ENCODE results near the gene TP53BP2. TPM values are rescaled to one million over a fixed set of nuclear protein-coding genes. Genes with fewer than 3 reads are reported as not detected.

The TP53BP2 gene
- polyA plus RNA-seq, 1 donor from 2014 or later = 25.2 TPM

- TF ChIP-seq SMC3 (conservative IDR thresholded peaks at IDR 0.05; ENCODE audit: poor library complexity) (no peak), RAD21 (conservative IDR thresholded peaks at IDR 0.05) (no peak), REST (IDR thresholded peaks at IDR 0.05; ENCODE audit: borderline replicate concordance) (no peak), MXI1 (conservative IDR thresholded peaks at IDR 0.05; ENCODE audit: poor library complexity, severe bottlenecking) (no peak), CTCF (IDR thresholded peaks at IDR 0.05; ENCODE audit: poor library complexity, severe bottlenecking) (no peak), EZH2 (IDR thresholded peaks at IDR 0.05; ENCODE audit: borderline replicate concordance, insufficient read depth, low read length, poor library complexity, severe bottlenecking) (no peak)
- no peak overlapping the region for H3K4me2 ChIP-seq (ENCODE audit: low read length)
- no peak overlapping the region for H2AFZ ChIP-seq (ENCODE audit: low read depth, low read length)
- H3K4me3 ChIP-seq (ENCODE audit: low read length) = no peak overlapping the region
- no peaks in the 10 kb centered on the region for H3K27me3 ChIP-seq (ENCODE audit: insufficient read depth, low read depth, low read length)
- H3F3A ChIP-seq (ENCODE audit: insufficient read depth, low read length, poor library complexity, severe bottlenecking) = no peaks in the 10 kb centered on the region
- H3K9ac ChIP-seq (ENCODE audit: low read length) = no peak overlapping the region
- H3K9me2 ChIP-seq (ENCODE audit: insufficient read depth, low read length) = no peaks in the 10 kb centered on the region
- no peaks in the 10 kb centered on the region for H4K20me1 ChIP-seq (ENCODE audit: insufficient read depth)
- H3K36me3 ChIP-seq (ENCODE audit: insufficient read depth, low read length) = no peaks in the 10 kb centered on the region
- no peaks in the 10 kb centered on the region for H3K9me3 ChIP-seq (ENCODE audit: low read length)
- H3K79me2 ChIP-seq (replicated peaks; ENCODE audit: insufficient read depth, low read length) = no peaks in the 10 kb centered on the region
- no peak overlapping the region for H3K27ac ChIP-seq (ENCODE audit: low read length)
These were observed 111.6 kb downstream of the TP53BP2 start for GRCh38 chr1:223733898-223734852.

GRCh38 chr1:223732993-223733798 lies 112.6 kb downstream of the TP53BP2 start:
- TF ChIP-seq TAF1 (IDR thresholded peaks at IDR 0.05; ENCODE audit: low read depth) (no peak), SMC3 (conservative IDR thresholded peaks at IDR 0.05; ENCODE audit: poor library complexity) (no peak), RAD21 (conservative IDR thresholded peaks at IDR 0.05) (no peak), EP300 (conservative IDR thresholded peaks at IDR 0.05; ENCODE audit: poor library complexity, severe bottlenecking) (no peak)
- no peaks in the 10 kb centered on the region for H4K20me1 ChIP-seq (ENCODE audit: insufficient read depth)

More at GRCh38 chr1:223732993-223733798, 112.6 kb downstream of the TP53BP2 start:
- Histone ChIP-seq H3K9me2 (ENCODE audit: insufficient read depth, low read length) (no peaks in the 10 kb centered on the region), H3F3A (ENCODE audit: insufficient read depth, low read length, poor library complexity, severe bottlenecking) (no peaks in the 10 kb centered on the region), H3K9ac (ENCODE audit: low read length) (no peak overlapping the region), H3K27ac (ENCODE audit: low read length) (no peak overlapping the region), H3K36me3 (ENCODE audit: insufficient read depth, low read length) (no peaks in the 10 kb centered on the region), H3K4me3 (ENCODE audit: low read length) (no peak overlapping the region), H3K4me2 (ENCODE audit: low read length) (no peak overlapping the region), H2AFZ (ENCODE audit: low read depth, low read length) (no peak overlapping the region), H3K9me3 (ENCODE audit: low read length) (no peaks in the 10 kb centered on the region), H3K79me2 (replicated peaks; ENCODE audit: insufficient read depth, low read length) (no peaks in the 10 kb centered on the region), H3K27me3 (ENCODE audit: insufficient read depth, low read depth, low read length) (no peaks in the 10 kb centered on the region)

Data from neural cell (in vitro differentiated cells).